ENCODE results near the gene RBM20. TPM values are rescaled to one million over a fixed set of nuclear protein-coding genes. Genes with fewer than 3 reads are reported as not detected.

The RBM20 gene
- total RNA-seq, 3 donors from 2014 or later: 0.48 to 3.1 (median 1.6) TPM

DNA sequence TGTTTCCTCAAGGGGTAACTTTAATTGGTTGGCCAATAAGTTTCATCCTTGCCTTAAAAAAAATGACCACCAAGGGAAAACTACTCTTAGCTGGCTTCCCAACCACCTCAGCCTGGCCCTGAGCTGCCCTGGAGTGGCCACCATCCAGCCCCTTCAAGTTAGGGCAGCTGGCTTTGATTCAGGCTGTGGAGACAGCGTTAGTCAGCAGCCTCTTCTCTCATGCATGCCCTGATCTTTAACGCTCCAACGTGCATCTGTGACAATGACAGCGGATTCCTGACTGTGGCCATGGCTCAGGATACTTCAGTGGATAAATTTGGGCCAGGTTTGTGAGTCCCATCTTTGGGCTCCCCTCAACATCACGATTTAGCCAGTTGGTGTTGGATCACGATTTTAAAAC lies 111.6 kb downstream of the RBM20 start:
- Histone ChIP-seq H3K27ac (no peak overlapping the region), H3K9me3 (no peaks in the 10 kb centered on the region), H3K4me1 (peaks cover 0 to 5% of the 10 kb centered on the region in 2 donors), H3K4me3 (no peak overlapping the region), H3K27me3 (no peaks in the 10 kb centered on the region), H3K36me3 (no peaks in the 10 kb centered on the region)
- DNase-seq (ENCODE audit: low spot score in 2 of 2): no peak
- intact Hi-C loops (cut with DNase I; ENCODE audit: low total_unique reads): no loop called here
- TF ChIP-seq POLR2A (IDR thresholded peaks at IDR 0.05): no peak
- TF ChIP-seq CTCF (IDR thresholded peaks at IDR 0.05): no peak
- TF ChIP-seq POLR2AphosphoS5 (IDR thresholded peaks at IDR 0.05): no peak

DNA sequence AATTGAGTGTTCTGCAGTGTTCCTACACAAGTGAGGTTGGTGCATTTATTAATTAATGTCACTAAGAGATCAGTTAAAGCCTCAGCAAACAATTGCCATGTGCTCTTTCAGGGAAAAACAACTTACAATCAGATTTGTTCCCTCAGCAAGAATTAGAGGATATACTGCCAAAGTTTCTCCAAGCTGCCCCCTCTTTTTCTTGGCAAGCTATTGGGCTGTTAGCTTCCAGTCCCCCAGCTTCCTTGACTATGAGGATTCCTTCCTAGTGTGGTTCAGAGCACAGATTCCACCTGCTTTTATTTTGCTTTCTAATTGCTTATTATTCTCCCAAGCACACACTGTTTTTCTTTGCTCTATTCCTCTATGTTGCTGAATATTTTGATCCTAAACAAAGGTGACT lies 112.7 kb downstream of the RBM20 start:
- intact Hi-C loops (cut with DNase I; ENCODE audit: low total_unique reads): no loop called here
- DNase-seq (ENCODE audit: low spot score in 2 of 2): no peak
- no peak overlapping the region for H3K4me3 ChIP-seq
- H3K36me3 ChIP-seq: no peaks in the 10 kb centered on the region
- no peaks in the 10 kb centered on the region for H3K9me3 ChIP-seq
- no peaks in the 10 kb centered on the region for H3K27me3 ChIP-seq
- peaks cover 0 to 5% of the 10 kb centered on the region in 2 donors for H3K4me1 ChIP-seq
- H3K27ac ChIP-seq: peak overlapping the region; percentile 9 to 13
- TF ChIP-seq CTCF (IDR thresholded peaks at IDR 0.05) (no peak), POLR2AphosphoS5 (IDR thresholded peaks at IDR 0.05) (no peak), POLR2A (IDR thresholded peaks at IDR 0.05) (no peak)

- H3K4me3 ChIP-seq: no peak overlapping the region
- peaks cover 0 to 5% of the 10 kb centered on the region in 2 donors for H3K4me1 ChIP-seq
- DNase-seq (ENCODE audit: low spot score in 2 of 2): no peak
- no peaks in the 10 kb centered on the region for H3K36me3 ChIP-seq
- no peaks in the 10 kb centered on the region for H3K27me3 ChIP-seq
- no peak for TF ChIP-seq CTCF (IDR thresholded peaks at IDR 0.05)
- TF ChIP-seq POLR2A (IDR thresholded peaks at IDR 0.05): no peak
- no peak for TF ChIP-seq POLR2AphosphoS5 (IDR thresholded peaks at IDR 0.05)
- H3K27ac ChIP-seq: no peak overlapping the region
- intact Hi-C loops (cut with DNase I; ENCODE audit: low total_unique reads): no loop called here
- H3K9me3 ChIP-seq: no peaks in the 10 kb centered on the region
Observed at GRCh38 chr10:110757586-110757985, 113.5 kb downstream of the RBM20 start.

DNA sequence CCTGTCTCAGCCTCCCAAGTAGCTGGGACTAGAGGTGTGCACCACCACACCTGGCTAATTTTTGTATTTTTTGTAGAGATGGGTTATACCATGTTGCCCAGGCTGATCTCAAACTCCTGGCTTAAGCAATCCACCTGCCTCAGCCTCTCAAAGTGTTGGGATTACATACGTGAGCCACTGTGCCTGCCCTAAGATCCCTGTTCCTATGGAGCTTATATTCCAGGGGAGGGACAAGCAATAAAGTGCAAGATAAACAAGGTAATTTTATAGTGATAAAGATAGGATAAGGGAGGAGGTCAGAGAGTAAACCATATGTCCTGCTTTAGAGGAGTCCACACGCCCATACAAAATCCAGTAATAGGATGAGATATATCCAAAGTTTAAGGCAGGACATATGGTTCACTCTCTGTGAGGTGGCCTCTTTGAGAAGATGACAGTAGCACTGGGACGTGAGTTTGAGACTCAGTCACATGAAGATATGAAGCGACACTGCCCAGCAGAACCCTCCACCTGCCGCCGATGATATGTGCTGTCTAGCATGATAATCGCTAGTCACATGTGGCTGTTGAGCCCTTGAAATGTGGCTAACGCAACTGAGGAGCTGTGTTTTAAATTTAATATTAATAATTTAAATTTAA lies 114.1 kb downstream of the RBM20 start:
- intact Hi-C loops (cut with DNase I; ENCODE audit: low total_unique reads): no loop called here
- Histone ChIP-seq H3K9me3 (no peaks in the 10 kb centered on the region), H3K4me1 (peaks cover 0 to 5% of the 10 kb centered on the region in 2 donors), H3K27ac (peak overlapping the region in 1 of 2 donors; percentile 29), H3K27me3 (no peaks in the 10 kb centered on the region), H3K36me3 (no peaks in the 10 kb centered on the region), H3K4me3 (no peak overlapping the region)
- no peak for TF ChIP-seq CTCF (IDR thresholded peaks at IDR 0.05)
- TF ChIP-seq POLR2AphosphoS5 (IDR thresholded peaks at IDR 0.05): no peak
- TF ChIP-seq POLR2A (IDR thresholded peaks at IDR 0.05): no peak
- no peak for DNase-seq (ENCODE audit: low spot score in 2 of 2)

GRCh38 chr10:110758898-110759297 lies 114.8 kb downstream of the RBM20 start:
- Histone ChIP-seq H3K27ac (peak overlapping the region in 1 of 2 donors; percentile 4), H3K36me3 (no peaks in the 10 kb centered on the region), H3K4me3 (no peak overlapping the region), H3K27me3 (no peaks in the 10 kb centered on the region), H3K9me3 (no peaks in the 10 kb centered on the region), H3K4me1 (peaks cover 0 to 5% of the 10 kb centered on the region in 2 donors)
- no peak for TF ChIP-seq POLR2AphosphoS5 (IDR thresholded peaks at IDR 0.05)
- TF ChIP-seq CTCF (IDR thresholded peaks at IDR 0.05): no peak
- no peak for TF ChIP-seq POLR2A (IDR thresholded peaks at IDR 0.05)
- DNase-seq (ENCODE audit: low spot score in 2 of 2): no peak
- intact Hi-C loops (cut with DNase I; ENCODE audit: low total_unique reads): no loop called here

Measured in breast epithelium (tissue), 4 donors.